ENCODE measurements around the gene TMEM205. TPM values are rescaled to one million over a fixed set of nuclear protein-coding genes. Genes with fewer than 3 reads are reported as not detected.

Gene TMEM205
- total and polyA plus RNA-seq, 2 of the 13 experiments (the other 11 are each of a cell fraction or from before 2014, with no cell fraction given): 45.5 to 98.7 TPM

GRCh38 chr19:11375143-11375948 lies 29.3 kb upstream of the TMEM205 start (continued):
- no peak for TF ChIP-seq ZBTB2 (CRISPR knock-in tag; IDR thresholded peaks at IDR 0.05; ENCODE audit: low read depth)
- no peak for TF ChIP-seq ZNF160 (CRISPR knock-in tag; IDR thresholded peaks at IDR 0.05)
- TF ChIP-seq MTERF4 (CRISPR knock-in tag; IDR thresholded peaks at IDR 0.05): no peak
- no peak for TF ChIP-seq ZBTB34 (CRISPR knock-in tag; IDR thresholded peaks at IDR 0.05)
- 0 out of 2 replicates have a peak, but pooled peaks have one; percentile 17 for TF ChIP-seq ZNF12 (CRISPR knock-in tag; IDR thresholded peaks at IDR 0.05)
- no peak for TF ChIP-seq ASH2L (IDR thresholded peaks at IDR 0.05; ENCODE audit: insufficient read length, low read depth, low read length)
- 0 out of 2 replicates have a peak, but pooled peaks have one; percentile 82 for TF ChIP-seq ZNF839 (CRISPR knock-in tag; IDR thresholded peaks at IDR 0.05; ENCODE audit: borderline replicate concordance)
- TF ChIP-seq ZNF777 (CRISPR knock-in tag; IDR thresholded peaks at IDR 0.05): peak; percentile 60
- no peak for TF ChIP-seq HCFC1 (IDR thresholded peaks at IDR 0.05; ENCODE audit: low read depth, low read length)
- no peak for TF ChIP-seq MBNL3 (CRISPR knock-in tag; conservative IDR thresholded peaks at IDR 0.05)
- no peak; the same call in none of the 2 replicates for TF ChIP-seq ZNF546 (CRISPR knock-in tag; conservative IDR thresholded peaks at IDR 0.05)
- TF ChIP-seq HDAC2 (CRISPR knock-in tag; IDR thresholded peaks at IDR 0.05): peak; percentile 36
- TF ChIP-seq NFE2L1 (CRISPR knock-in tag; IDR thresholded peaks at IDR 0.05; ENCODE audit: borderline replicate concordance): no peak
- TF ChIP-seq NFIB (CRISPR knock-in tag; IDR thresholded peaks at IDR 0.05; ENCODE audit: borderline replicate concordance): no peak
- no peak for TF ChIP-seq FLYWCH1 (CRISPR knock-in tag; IDR thresholded peaks at IDR 0.05)
- peak; percentile 31; the same call in 1 of the 2 replicates for TF ChIP-seq SAFB2 (CRISPR knock-in tag; IDR thresholded peaks at IDR 0.05; ENCODE audit: borderline replicate concordance, low read depth)
- no peak for TF ChIP-seq SRSF4 (IDR thresholded peaks at IDR 0.05; ENCODE audit: low read depth, low read length, poor library complexity, severe bottlenecking)
- 0 out of 2 replicates have a peak, but pooled peaks have one; percentile 12 for TF ChIP-seq ZNF275 (CRISPR knock-in tag; IDR thresholded peaks at IDR 0.05; ENCODE audit: borderline replicate concordance)
- peak; percentile 20; the same call in 1 of the 2 replicates for TF ChIP-seq FOXC1 (CRISPR knock-in tag; IDR thresholded peaks at IDR 0.05; ENCODE audit: borderline replicate concordance)
